DND-41 (cell line): ENCODE results near the gene DYRK1A.
A peak's percentile ranks its signal among the peaks of the same experiment; 100 is the strongest.

Source experiments
- ATAC-seq: fragments of 200-7000 bp; cut with Tn5 transposase; 3 replicates; pipeline ENCODE4 v1.9.1; 2021; ENCODE audit warnings: low read depth; ENCODE audit not compliant: insufficient read depth
- DNase-seq: peaks from one replicate; pipeline ENCODE4 v3.0.0-alpha.2; 2020
- H2AFZ ChIP-seq: 2 replicates; pipeline ENCODE4 v1.6.0; 2012; ENCODE audit warnings: low read depth, low read length
- H3K27ac ChIP-seq: 2 replicates; pipeline ENCODE4 v1.5.1; 2012; ENCODE audit warnings: low read length, inconsistent platforms
- H3K27me3 ChIP-seq: fragments of 200-600 bp; sonication (generic); 2 replicates; pipeline ENCODE4 v1.6.0; 2012; ENCODE audit warnings: low read length, mild to moderate bottlenecking, inconsistent platforms; ENCODE audit not compliant: insufficient read depth, poor library complexity
- H3K36me3 ChIP-seq: 2 replicates; pipeline ENCODE4 v1.5.1; 2012; ENCODE audit warnings: low read length, inconsistent platforms; ENCODE audit not compliant: insufficient read depth
- H3K4me1 ChIP-seq: 2 replicates; pipeline ENCODE4 v1.5.1; 2012; ENCODE audit warnings: mild to moderate bottlenecking, low read length; ENCODE audit not compliant: insufficient read depth
- H3K4me2 ChIP-seq: 2 replicates; pipeline ENCODE4 v1.6.0; 2012; ENCODE audit warnings: mild to moderate bottlenecking, moderate library complexity, low read length, inconsistent platforms; ENCODE audit not compliant: insufficient read depth
- H3K4me3 ChIP-seq, 2 experiments: fragments of 200-600 bp in 1 of 2; shearing (Covaris generic) in 1 of 2; 2 replicates each; pipeline ENCODE4 v1.5.1; 2012 to 2016; ENCODE audit warnings: inconsistent platforms in 2 of 2, low read length in 2 of 2, mild to moderate bottlenecking in 2 of 2, low read depth in 1 of 2, moderate library complexity in 1 of 2
- H3K79me2 ChIP-seq: 2 replicates; pipeline ENCODE4 v1.6.0; 2012; ENCODE audit warnings: low read length, inconsistent platforms; ENCODE audit not compliant: insufficient read depth
- H3K9ac ChIP-seq: 2 replicates; pipeline ENCODE4 v1.6.0; 2012; ENCODE audit warnings: low read depth, mild to moderate bottlenecking, inconsistent platforms, low read length, moderate library complexity
- H3K9me3 ChIP-seq: 2 replicates; pipeline ENCODE4 v1.5.1; 2012; ENCODE audit warnings: low read length, moderate library complexity, mild to moderate bottlenecking, inconsistent platforms; ENCODE audit not compliant: insufficient read depth, severe bottlenecking
- H4K20me1 ChIP-seq: 2 replicates; pipeline ENCODE4 v1.6.0; 2012; ENCODE audit warnings: low read length; ENCODE audit not compliant: insufficient read depth
- CTCF ChIP-seq: IDR thresholded peaks from 2 replicates; pipeline ENCODE4 v1.5.1; 2012; ENCODE audit warnings: borderline replicate concordance, low read length, moderate library complexity, mild to moderate bottlenecking; ENCODE audit not compliant: poor library complexity, severe bottlenecking; ENCODE audit errors: extremely low read depth
- EZH2 ChIP-seq: IDR thresholded peaks from 3 replicates; pipeline ENCODE4 v1.6.1; 2012; ENCODE audit warnings: borderline replicate concordance, low read depth, mild to moderate bottlenecking, moderate library complexity, low read length, inconsistent platforms; ENCODE audit not compliant: severe bottlenecking

DYRK1A gene

DNA sequence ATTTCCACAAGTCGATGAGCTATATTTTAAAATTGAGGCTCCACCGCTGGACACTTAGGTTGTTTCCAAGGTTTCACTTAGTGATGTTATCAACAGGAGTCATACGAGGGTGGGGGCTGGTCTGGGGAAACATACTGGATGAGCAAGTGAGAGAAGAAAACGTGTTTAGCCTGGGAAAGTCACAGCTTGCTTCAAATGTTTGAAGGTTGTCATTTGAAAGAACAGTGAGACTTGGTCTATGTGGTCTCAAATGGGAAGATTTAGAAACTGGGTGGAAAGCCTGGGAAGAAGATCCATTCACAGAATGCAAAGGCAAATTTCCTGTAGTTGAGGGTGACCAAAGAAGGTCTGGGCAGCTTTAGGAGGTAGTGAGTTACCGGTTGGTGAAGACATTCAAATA lies 9.9 kb upstream of the DYRK1A start:
- Histone ChIP-seq H2AFZ (no peak overlapping the region), H3K4me3 (no peak overlapping the region), H3K9ac (no peak overlapping the region), H3K27me3 (no peaks in the 10 kb centered on the region), H3K36me3 (no peaks in the 10 kb centered on the region), H3K4me1 (peaks cover 17% of the 10 kb centered on the region), H3K4me2 (no peak overlapping the region), H3K79me2 (no peaks in the 10 kb centered on the region), H4K20me1 (no peaks in the 10 kb centered on the region), H3K9me3 (no peaks in the 10 kb centered on the region), H3K27ac (no peak overlapping the region)
- no peak for ATAC-seq
- TF ChIP-seq EZH2 (no peak), CTCF (no peak)
- no peak for DNase-seq

- Histone ChIP-seq H3K4me1 (peaks cover 17% of the 10 kb centered on the region), H2AFZ (no peak overlapping the region), H3K27ac (peak overlapping the region; percentile 51; the same call in 1 of the 2 replicates), H3K9me3 (no peaks in the 10 kb centered on the region), H3K4me2 (peak overlapping the region; percentile 58), H3K9ac (no peak overlapping the region), H3K27me3 (no peaks in the 10 kb centered on the region), H3K79me2 (no peaks in the 10 kb centered on the region), H4K20me1 (no peaks in the 10 kb centered on the region), H3K36me3 (no peaks in the 10 kb centered on the region), H3K4me3 (no peak overlapping the region)
- ATAC-seq (no peak), DNase-seq (no peak)
- TF ChIP-seq EZH2 = no peak
- TF ChIP-seq CTCF = no peak
Observed at GRCh38 chr21:37357691-37358090, 8.9 kb upstream of the DYRK1A start.

GRCh38 chr21:37358397-37358796 lies 8.2 kb upstream of the DYRK1A start:
- peak overlapping the region in 1 of 2 experiments; percentile 25; a peak in 2 of 4 replicates for H3K4me3 ChIP-seq
- TF ChIP-seq CTCF (no peak), EZH2 (no peak)
- H3K36me3 ChIP-seq = no peaks in the 10 kb centered on the region
- no peaks in the 10 kb centered on the region for H3K27me3 ChIP-seq
- H3K4me2 ChIP-seq = peak overlapping the region; percentile 58
- DNase-seq (peak; percentile 37), ATAC-seq (peak; percentile 78)
- no peaks in the 10 kb centered on the region for H4K20me1 ChIP-seq
- no peaks in the 10 kb centered on the region for H3K9me3 ChIP-seq
- peak overlapping the region; percentile 13 for H2AFZ ChIP-seq
- H3K9ac ChIP-seq = 0 out of 2 replicates have a peak overlapping the region, but pooled peaks have one; percentile 5
- peak overlapping the region; percentile 51 for H3K27ac ChIP-seq
- H3K79me2 ChIP-seq = no peaks in the 10 kb centered on the region
- H3K4me1 ChIP-seq = peaks cover 17% of the 10 kb centered on the region

GRCh38 chr21:37363936-37364335 lies 2.6 kb upstream of the DYRK1A start:
- peaks cover 8% of the 10 kb centered on the region; the same call in 1 of the 2 replicates for H3K36me3 ChIP-seq
- H3K9me3 ChIP-seq = no peaks in the 10 kb centered on the region
- DNase-seq (no peak), ATAC-seq (no peak)
- H2AFZ ChIP-seq = no peak overlapping the region
- TF ChIP-seq EZH2 = no peak
- no peak for TF ChIP-seq CTCF
- H3K27me3 ChIP-seq = no peaks in the 10 kb centered on the region
- peaks cover 28% of the 10 kb centered on the region for H3K79me2 ChIP-seq
- H3K9ac ChIP-seq = no peak overlapping the region
- H3K4me2 ChIP-seq = no peak overlapping the region
- H4K20me1 ChIP-seq = peaks cover 12% of the 10 kb centered on the region
- H3K27ac ChIP-seq = no peak overlapping the region
- no peak overlapping the region for H3K4me3 ChIP-seq
- H3K4me1 ChIP-seq = peaks cover 19% of the 10 kb centered on the region
